Panc1 (cell line): Measurements from ENCODE around the gene MYO5B. TPM values are rescaled to one million over a fixed set of nuclear protein-coding genes. Genes with fewer than 3 reads are reported as not detected.

Source experiments
- ATAC-seq: fragments of 200-7000 bp; cut with Tn5 transposase; 2 replicates; pipeline ENCODE4 v1.9.1; 2020; ENCODE audit warnings: mild to moderate bottlenecking, moderate library complexity
- BruUV-seq: library from RNA; stranded (reverse); fragments of 400-500 nt; replicated peaks from 2 replicates; lab custom pipeline; 2021; lab: Mats Ljungman, UMichigan
- CTCF ChIA-PET: fragments of 300-600 bp; sonication (Branson Sonifier 250); formaldehyde crosslinking; loops from one replicate; lab custom pipeline; 2022; ENCODE audit warnings: antibody characterized with exemption; lab: Charles Lee
- POLR2A ChIA-PET: fragments of 300-600 bp; sonication (Branson Sonifier 250); formaldehyde crosslinking; loops from one replicate; lab custom pipeline; 2022; ENCODE audit warnings: antibody characterized with exemption; lab: Charles Lee
- DNase-seq: peaks from one replicate; pipeline ENCODE4 v3.0.0-alpha.2; 2010; ENCODE audit warnings: low read depth, low spot score
- H3K27ac ChIP-seq: 2 replicates; pipeline ENCODE4 v1.5.1; 2011; ENCODE audit warnings: mild to moderate bottlenecking, low read length, inconsistent platforms
- H3K27me3 ChIP-seq: fragments of 200-500 bp; sonication (Bioruptor generic); 2 replicates; pipeline ENCODE4 v1.6.0; 2014; ENCODE audit warnings: low read length, inconsistent platforms; ENCODE audit not compliant: control insufficient read depth, insufficient read depth
- H3K36me3 ChIP-seq: fragments of 200-500 bp; sonication (Bioruptor generic); 2 replicates; pipeline ENCODE4 v1.5.1; 2014; ENCODE audit warnings: inconsistent platforms, mild to moderate bottlenecking, low read length, moderate library complexity; ENCODE audit not compliant: control insufficient read depth, insufficient read depth
- H3K4me1 ChIP-seq: 2 replicates; pipeline ENCODE4 v1.5.1; 2011; ENCODE audit warnings: inconsistent platforms, mild to moderate bottlenecking, low read length, moderate library complexity; ENCODE audit not compliant: control insufficient read depth, insufficient read depth
- H3K4me3 ChIP-seq, 2 experiments: 2 replicates each; pipeline ENCODE4 v1.5.1; 2011 to 2012; ENCODE audit warnings: low read depth in 2 of 2, low read length in 2 of 2, mild to moderate bottlenecking in 2 of 2, inconsistent platforms in 1 of 2, moderate library complexity in 1 of 2
- H3K9me3 ChIP-seq: fragments of 200-500 bp; sonication (Bioruptor generic); 2 replicates; pipeline ENCODE4 v1.5.1; 2014; ENCODE audit warnings: low read depth, mild to moderate bottlenecking, inconsistent platforms, low read length, moderate library complexity; ENCODE audit not compliant: control insufficient read depth, insufficient read depth
- CTCF ChIP-seq: fragments of 450-650 bp; IDR thresholded peaks from 2 replicates; pipeline ENCODE4 v1.5.1; 2017; ENCODE audit warnings: mild to moderate bottlenecking
- POLR2AphosphoS5 ChIP-seq: IDR thresholded peaks from 2 replicates; pipeline ENCODE4 v1.6.1; 2012; ENCODE audit warnings: mild to moderate bottlenecking, low read depth, low read length, moderate library complexity
- REST ChIP-seq, 2 experiments: IDR thresholded peaks; 2 replicates each; pipeline ENCODE4 v1.6.1; 2011 to 2012; ENCODE audit warnings: low read depth in 2 of 2, control low read depth in 1 of 2, low read length in 1 of 2, mild to moderate bottlenecking in 1 of 2, moderate library complexity in 1 of 2; ENCODE audit not compliant: insufficient read depth in 1 of 2
- SIN3A ChIP-seq: IDR thresholded peaks from 2 replicates; pipeline ENCODE4 v1.6.1; 2012; ENCODE audit warnings: low read depth, mild to moderate bottlenecking, low read length, moderate library complexity, borderline replicate concordance; ENCODE audit not compliant: insufficient read depth
- TCF7L2 ChIP-seq: IDR thresholded peaks from 2 replicates; pipeline ENCODE4 v1.6.1; 2011; ENCODE audit warnings: mild to moderate bottlenecking, low read depth, low read length, inconsistent platforms
- in situ Hi-C: cut with HindIII; loops from 2 replicates; pipeline ENCODE4 v1.10.0; 2016; ENCODE audit warnings: low sequenced_read_pairs, low pct_unique_long_range_greater_than_20kb
- intact Hi-C: fragments of 100-400 bp; cut with micrococcal nuclease; formaldehyde crosslinking; loops from one replicate; pipeline ENCODE4 v1.10.0; 2022; ENCODE audit not compliant: unreplicated experiment
- total RNA-seq: library from RNA; stranded (reverse); gene quantifications from one replicate; pipeline ENCODE4 v1.2.1, GENCODE V29; 2021; ENCODE audit not compliant: unreplicated experiment

The MYO5B gene
- total RNA-seq, 1 experiment from 2014 or later: 0.31 TPM

GRCh38 chr18:50201476-50202018 lies 6.6 kb upstream of the MYO5B start:
- CTCF ChIA-PET: no interaction called here

GRCh38 chr18:50199921-50200320 lies 5.0 kb upstream of the MYO5B start:
- CTCF ChIA-PET: no interaction called here
- no peak overlapping the region for H3K4me3 ChIP-seq
- in situ Hi-C loops (no loop called here), intact Hi-C loops (loop anchor here (10.0 kb wide), 1 partner anchor 185 kb away; no protein-coding TSS in a partner anchor)
- BruUV-seq: no TSS peak
- DNase-seq (no peak), ATAC-seq (no peak)
- POLR2A ChIA-PET: no interaction called here
- TF ChIP-seq POLR2AphosphoS5: no peak
- TF ChIP-seq REST (IDR thresholded peaks at IDR 0.05; ENCODE audit: insufficient read depth in 1 of 2, low read depth in 2 of 2, low read length in 1 of 2): no peak
- TF ChIP-seq CTCF: no peak
- TF ChIP-seq SIN3A: no peak
- no peak for TF ChIP-seq TCF7L2
- no peak overlapping the region for H3K27ac ChIP-seq
- H3K27me3 ChIP-seq: peaks cover 9% of the 10 kb centered on the region; the same call in 1 of the 2 replicates
- H3K36me3 ChIP-seq: no peaks in the 10 kb centered on the region
- H3K9me3 ChIP-seq: no peaks in the 10 kb centered on the region
- H3K4me1 ChIP-seq: no peaks in the 10 kb centered on the region

More at GRCh38 chr18:50201476-50202018, 6.6 kb upstream of the MYO5B start:
- in situ Hi-C loops: no loop called here
- Histone ChIP-seq H3K4me1 (no peaks in the 10 kb centered on the region), H3K9me3 (no peaks in the 10 kb centered on the region), H3K27me3 (peaks cover 5% of the 10 kb centered on the region; the same call in 1 of the 2 replicates), H3K4me3 (no peak overlapping the region), H3K36me3 (no peaks in the 10 kb centered on the region), H3K27ac (no peak overlapping the region)
- no TSS peak for BruUV-seq
- POLR2A ChIA-PET: no interaction called here
- ATAC-seq (no peak), DNase-seq (no peak)
- intact Hi-C loops: no loop called here
- TF ChIP-seq SIN3A (no peak), POLR2AphosphoS5 (no peak)

GRCh38 chr18:50199346-50199855 lies 4.5 kb upstream of the MYO5B start:
- no peak overlapping the region for H3K4me3 ChIP-seq
- ChIA-PET POLR2A (no interaction called here), CTCF (no interaction called here)
- no peaks in the 10 kb centered on the region for H3K9me3 ChIP-seq
- BruUV-seq: no TSS peak
- ATAC-seq (no peak), DNase-seq (no peak)
- TF ChIP-seq CTCF: no peak
- TF ChIP-seq REST (IDR thresholded peaks at IDR 0.05; ENCODE audit: insufficient read depth in 1 of 2, low read depth in 2 of 2, low read length in 1 of 2): no peak
- no peak for TF ChIP-seq TCF7L2
- TF ChIP-seq POLR2AphosphoS5: no peak
- no peak for TF ChIP-seq SIN3A
- in situ Hi-C loops (no loop called here), intact Hi-C loops (loop anchor here (10.0 kb wide), 1 partner anchor 185 kb away; no protein-coding TSS in a partner anchor)
- H3K36me3 ChIP-seq: no peaks in the 10 kb centered on the region; the same call in 1 of the 2 replicates
- no peaks in the 10 kb centered on the region for H3K4me1 ChIP-seq
- no peak overlapping the region for H3K27ac ChIP-seq
- H3K27me3 ChIP-seq: peaks cover 9% of the 10 kb centered on the region; the same call in 1 of the 2 replicates
